Psoas muscle (tissue), 8 donors: Measurements from ENCODE around the gene NAT9. TPM values are rescaled to one million over a fixed set of nuclear protein-coding genes. Genes with fewer than 3 reads are reported as not detected.

ENCODE experiments used
- ATAC-seq, 4 donors: fragments of 200-7000 bp; cut with Tn5 transposase; one replicate each; pipeline ENCODE4 v1.9.1; 2020; ENCODE audit warnings: moderate library complexity in 3 of 4, mild to moderate bottlenecking in 2 of 4
- DNase-seq, 2 donors: peaks; one replicate each; pipeline ENCODE4 v3.0.0-alpha.2; 2020
- H3K27ac ChIP-seq: fragments of 200-600 bp; one replicate; pipeline ENCODE4 v1.8.0; 2022
- H3K27me3 ChIP-seq, 3 donors: fragments of 200-600 bp in 1 of 3; one replicate each; pipeline versions ENCODE4 v1.6.1 to v1.8.0; 2013 to 2022; ENCODE audit warnings: low read length in 2 of 3, mild to moderate bottlenecking in 2 of 3, moderate library complexity in 1 of 3; ENCODE audit not compliant: insufficient read depth in 3 of 3
- H3K36me3 ChIP-seq, 2 donors: fragments of 200-600 bp in 1 of 2; one replicate each; pipeline versions ENCODE4 v1.6.1 to v1.8.0; 2013 to 2022; ENCODE audit warnings: low read depth in 1 of 2, mild to moderate bottlenecking in 1 of 2, moderate library complexity in 1 of 2; ENCODE audit not compliant: insufficient read depth in 1 of 2
- H3K4me1 ChIP-seq: fragments of 200-600 bp; one replicate; pipeline ENCODE4 v1.8.0; 2022
- H3K4me3 ChIP-seq: fragments of 200-600 bp; one replicate; pipeline ENCODE4 v1.8.0; 2022; ENCODE audit warnings: mild to moderate bottlenecking
- H3K9me3 ChIP-seq: fragments of 200-600 bp; one replicate; pipeline ENCODE4 v1.8.0; 2022
- CTCF ChIP-seq: fragments of 200-600 bp; IDR thresholded peaks from one replicate; pipeline ENCODE4 v1.8.0; 2022; ENCODE audit warnings: antibody characterized with exemption
- WGBS, 3 donors: extraction: QIAGEN DNeasy Blood & Tissue Kit; methylation state at CpG; one replicate each; pipeline versions ENCODE4 v1.1.6 to v1.1.7; 2013; 5-methylcytosine and 5-hydroxymethylcytosine counted together
- intact Hi-C, 2 donors: fragments of 100-400 bp; cut with DNase I; formaldehyde crosslinking; loops; one replicate each; pipeline versions ENCODE4 v1.11.0 to v1.14.2; 2022
- polyA plus RNA-seq, 3 donors: library from polyadenylated mRNA; stranded (reverse); fragments of 200-250 nt; gene quantifications; one replicate each; pipeline ENCODE4 v1.2.3, GENCODE V29; 2013
- total RNA-seq, 4 donors: library from RNA; stranded (reverse); fragmentation: NEBNext Ultra II Directional in 2 of 4; extraction: Animal tissue kit (Norgen Biotek cat#: 25700) in 2 of 4; gene quantifications; one replicate each; pipeline versions ENCODE4 v1.2.1 to v1.2.4, GENCODE V29; 2021 to 2023
- donor health status: healthy with polysubstance abuse.
- donor health status: DM: no; HTN: no; CAD: no; lungs with moderate emphysema.
- donor health status: Bipolar disorder and iron deficiency.
- donor health status: healthy.
- donor health status: DM: yes; HTN: yes; CAD: no.
- donor health status: DM: no; HTN: no; CAD: no.
- donor health status: DM: no; HTN: no; CAD: no.
- donor health status: DM: yes; HTN: yes; CAD: no.

The NAT9 gene
- total and polyA plus RNA-seq, 7 donors = 15.2 to 52.5 (median 25.8) TPM

DNA sequence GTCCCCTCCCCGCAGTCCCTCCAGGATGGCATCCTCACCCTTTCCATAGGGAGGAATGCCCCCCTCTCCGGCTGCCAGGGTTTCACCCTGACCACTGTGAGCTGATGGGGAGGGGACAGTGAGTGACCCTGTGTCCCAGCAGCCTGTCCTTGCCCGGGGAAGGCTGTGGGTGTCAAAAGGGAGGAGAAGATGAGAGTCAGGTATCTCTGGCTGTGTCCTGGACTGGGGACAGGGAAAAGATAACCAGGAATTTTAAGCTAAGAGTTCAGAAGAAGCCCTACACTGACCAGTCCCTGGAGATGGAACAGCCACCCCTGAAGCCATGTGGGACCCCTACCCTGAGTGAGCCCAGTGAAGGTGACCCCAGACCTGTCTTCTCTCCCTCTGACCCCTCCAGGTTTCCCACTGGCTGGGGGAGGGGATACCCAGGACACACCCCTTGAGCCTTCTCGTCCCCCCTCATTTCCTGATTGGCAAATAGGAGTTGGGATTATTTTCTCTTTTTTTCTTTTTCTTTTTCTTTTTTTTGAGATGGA, 11.3 kb downstream of the NAT9 start:
- DNase-seq (no peak), ATAC-seq (no peak)
- H3K27me3 ChIP-seq = no peaks in the 10 kb centered on the region
- H3K4me1 ChIP-seq = peaks cover 10% of the 10 kb centered on the region
- intact Hi-C loops = no loop called here
- no peak for TF ChIP-seq CTCF
- no peak overlapping the region for H3K27ac ChIP-seq
- WGBS, 3 donors = 82 to 94% (median 83%) methylated on average over 4 of the region's 4 CpGs
- peaks cover 0 to 8% of the 10 kb centered on the region in 2 donors for H3K36me3 ChIP-seq
- H3K9me3 ChIP-seq = no peaks in the 10 kb centered on the region
- no peak overlapping the region for H3K4me3 ChIP-seq

DNA sequence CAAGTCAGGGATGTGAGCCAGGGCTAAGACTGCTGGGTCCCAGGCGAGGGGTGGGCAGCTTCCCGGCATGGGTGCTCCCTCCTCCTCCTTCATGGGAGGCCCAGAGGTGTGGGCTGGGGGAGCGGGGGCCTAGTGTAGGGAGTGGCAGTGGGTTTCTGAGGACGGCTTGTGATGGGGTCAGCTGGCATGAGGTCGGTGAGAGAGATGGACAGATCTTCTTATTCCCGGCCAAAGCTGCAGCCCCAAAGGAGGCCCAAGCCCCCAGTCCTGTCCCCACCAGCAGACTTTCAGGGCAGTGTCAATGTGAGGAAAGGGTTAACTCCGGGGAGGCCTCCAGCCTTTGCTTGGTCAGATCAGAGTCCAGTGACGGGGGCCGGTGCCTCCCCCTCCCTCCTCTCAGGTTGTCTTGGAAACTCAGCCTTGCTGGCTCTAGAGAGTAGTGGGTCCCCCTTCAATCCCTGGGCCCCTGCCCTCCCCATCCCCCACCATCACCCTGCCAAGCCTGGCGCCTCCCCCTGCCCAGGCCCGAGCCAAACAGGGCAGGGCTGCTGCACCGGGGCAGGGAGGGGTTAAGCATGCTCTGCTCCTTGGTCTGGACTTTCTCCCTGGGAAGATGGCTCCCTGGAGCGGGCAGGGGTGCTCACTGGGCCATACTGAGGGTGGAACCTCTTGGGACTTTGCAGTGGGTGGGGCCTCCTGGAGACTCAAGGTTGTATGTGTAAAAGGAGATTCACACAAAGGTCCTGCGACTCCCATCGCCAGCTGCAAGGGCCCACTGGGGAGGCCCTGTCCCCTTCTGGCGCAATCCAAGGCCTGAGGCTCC, 12.4 kb downstream of the NAT9 start:
- intact Hi-C loops = no loop called here
- TF ChIP-seq CTCF = no peak
- H3K36me3 ChIP-seq = no peaks in the 10 kb centered on the region
- no peak for DNase-seq
- 60 to 69% (median 62%) methylated on average over 15 to 16 of the region's 16 CpGs for WGBS, 3 donors
- H3K9me3 ChIP-seq = no peaks in the 10 kb centered on the region
- no peak overlapping the region for H3K4me3 ChIP-seq
- no peak overlapping the region for H3K27ac ChIP-seq
- no peaks in the 10 kb centered on the region for H3K27me3 ChIP-seq
- no peak for ATAC-seq
- H3K4me1 ChIP-seq = peaks cover 14% of the 10 kb centered on the region

GRCh38 chr17:74761931-74762330, 14.2 kb downstream of the NAT9 start:
- ATAC-seq (no peak), DNase-seq (no peak)

DNA sequence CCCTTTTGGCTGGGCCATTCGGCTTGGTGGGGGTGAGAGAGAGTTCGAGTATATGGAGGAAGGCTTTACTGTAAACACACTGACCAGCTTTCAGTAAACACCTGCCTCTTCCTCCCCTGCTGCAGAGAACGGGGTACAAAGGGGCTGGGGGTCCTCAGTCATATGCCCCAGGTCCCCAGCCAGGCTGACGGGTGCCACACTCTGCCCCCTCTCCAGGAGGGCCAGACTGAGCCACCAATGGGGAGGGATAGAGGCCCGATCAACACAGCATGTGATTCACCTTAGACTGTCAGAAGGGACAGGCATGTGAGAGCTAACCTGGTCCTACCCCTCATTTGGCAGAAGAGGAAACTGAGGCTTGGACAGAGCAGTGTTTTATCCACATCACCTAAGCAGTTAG, 14.7 kb downstream of the NAT9 start:
- no peak for TF ChIP-seq CTCF
- no peak overlapping the region for H3K27ac ChIP-seq
- 83 to 84% (median 83%) methylated on average over 5 of the region's 5 CpGs for WGBS, 3 donors
- H3K27me3 ChIP-seq = no peaks in the 10 kb centered on the region
- DNase-seq (no peak), ATAC-seq (no peak)
- no peaks in the 10 kb centered on the region for H3K36me3 ChIP-seq
- H3K4me3 ChIP-seq = no peak overlapping the region
- intact Hi-C loops = no loop called here
- no peaks in the 10 kb centered on the region for H3K9me3 ChIP-seq
- H3K4me1 ChIP-seq = peaks cover 10% of the 10 kb centered on the region

More at GRCh38 chr17:74761931-74762330, 14.2 kb downstream of the NAT9 start:
- 90 to 95% (median 90%) methylated on average over 11 of the region's 11 CpGs for WGBS, 3 donors
- Histone ChIP-seq H3K27ac (no peak overlapping the region), H3K27me3 (no peaks in the 10 kb centered on the region), H3K4me3 (no peak overlapping the region), H3K9me3 (no peaks in the 10 kb centered on the region), H3K36me3 (no peaks in the 10 kb centered on the region), H3K4me1 (peaks cover 10% of the 10 kb centered on the region)
- TF ChIP-seq CTCF = no peak
- intact Hi-C loops = no loop called here
